H1 (cell line): Measurements from ENCODE around the gene EVPL. TPM values are rescaled to one million over a fixed set of nuclear protein-coding genes. Genes with fewer than 3 reads are reported as not detected.
A peak's percentile ranks its signal among the peaks of the same experiment; 100 is the strongest.

ENCODE experiments used
- CTCF ChIA-PET: fragments of 300-600 bp; sonication (Branson Sonifier 250); formaldehyde crosslinking; loops from one replicate; lab custom pipeline; 2021; ENCODE audit not compliant: partially characterized antibody; lab: Charles Lee
- POLR2A ChIA-PET: fragments of 300-600 bp; sonication (Branson Sonifier 250); formaldehyde crosslinking; loops from one replicate; lab custom pipeline; 2021; ENCODE audit warnings: inconsistent platforms; ENCODE audit not compliant: partially characterized antibody; lab: Charles Lee
- DNase-seq, 2 experiments: peaks; one replicate each; pipeline versions ENCODE4 v3.0.0 to v3.0.0-alpha.2; 2010 to 2022; ENCODE audit warnings: low spot score in 2 of 2, low read depth in 1 of 2, mixed read lengths in 1 of 2
- FAIRE-seq: peaks from 2 replicates; lab custom pipeline; 2011; peaks lifted over from hg19 to GRCh38; lab: Jason Lieb, UNC
- H2AFZ ChIP-seq: 2 replicates; pipeline ENCODE4 v1.8.1; 2012; ENCODE audit warnings: low read length, inconsistent platforms
- H2AK5ac ChIP-seq: 2 replicates; pipeline ENCODE4 v1.6.1; 2013; ENCODE audit warnings: low read depth, low read length
- H2BK120ac ChIP-seq: replicated peaks from 2 replicates; pipeline ENCODE3; 2013; ENCODE audit warnings: low read depth, low read length, inconsistent platforms
- H2BK12ac ChIP-seq: 2 replicates; pipeline ENCODE4 v1.6.1; 2013; ENCODE audit warnings: low read depth, low read length
- H2BK15ac ChIP-seq: 2 replicates; pipeline ENCODE4 v1.6.1; 2013; ENCODE audit warnings: low read length
- H2BK20ac ChIP-seq: 2 replicates; pipeline ENCODE4 v1.6.1; 2013; ENCODE audit warnings: low read length
- H2BK5ac ChIP-seq: 2 replicates; pipeline ENCODE4 v1.6.1; 2013; ENCODE audit warnings: low read depth, low read length
- H3K14ac ChIP-seq: 2 replicates; pipeline ENCODE4 v1.6.1; 2013; ENCODE audit warnings: inconsistent platforms; ENCODE audit not compliant: insufficient read length
- H3K18ac ChIP-seq: 2 replicates; pipeline ENCODE4 v1.6.1; 2013; ENCODE audit warnings: low read length; ENCODE audit errors: extremely low read depth
- H3K23ac ChIP-seq: 2 replicates; pipeline ENCODE4 v1.6.1; 2013; ENCODE audit warnings: inconsistent platforms; ENCODE audit not compliant: insufficient read length
- H3K23me2 ChIP-seq: 2 replicates; pipeline ENCODE4 v1.6.1; 2013; ENCODE audit warnings: low read depth, low read length
- H3K27ac ChIP-seq: 2 replicates; pipeline ENCODE4 v1.6.1; 2011; ENCODE audit warnings: low read depth, low read length, inconsistent platforms
- H3K27me3 ChIP-seq, 4 experiments: replicated peaks in 1 of 4; 1 replicate in 1 of 4; 2 replicates in 3 of 4; pipeline versions ENCODE4 v1.6.1 to v1.8.1; 2011 to 2013; ENCODE audit warnings: low read length in 3 of 4, mild to moderate bottlenecking in 3 of 4, inconsistent platforms in 2 of 4, mixed read lengths in 2 of 4, moderate library complexity in 1 of 4; ENCODE audit not compliant: control insufficient read depth in 3 of 4, insufficient read depth in 3 of 4; ENCODE audit errors: extremely low read depth in 1 of 4
- H3K36me3 ChIP-seq, 4 experiments: 2 replicates each; pipeline versions ENCODE4 v1.6.1 to v1.8.1; 2011 to 2013; ENCODE audit warnings: mild to moderate bottlenecking in 4 of 4, low read length in 3 of 4, moderate library complexity in 2 of 4, control low read depth in 1 of 4, inconsistent platforms in 1 of 4; ENCODE audit not compliant: insufficient read depth in 4 of 4, control insufficient read depth in 2 of 4
- H3K4ac ChIP-seq: replicated peaks from 2 replicates; pipeline ENCODE3; 2013; ENCODE audit warnings: low read length, low read depth, mixed read lengths, inconsistent platforms; ENCODE audit not compliant: insufficient read length
- H3K4me1 ChIP-seq, 4 experiments: replicated peaks in 1 of 4; 1 replicate in 1 of 4; 2 replicates in 3 of 4; pipeline versions ENCODE4 v1.6.1 to v1.8.1; 2011 to 2013; ENCODE audit warnings: low read length in 3 of 4, inconsistent platforms in 2 of 4, mixed read lengths in 1 of 4; ENCODE audit not compliant: insufficient read depth in 4 of 4, control insufficient read depth in 3 of 4
- H3K4me2 ChIP-seq, 2 experiments: 2 replicates each; pipeline versions ENCODE4 v1.6.1 to v1.8.1; 2011 to 2013; ENCODE audit warnings: low read depth in 2 of 2, low read length in 2 of 2, control low read depth in 1 of 2, inconsistent platforms in 1 of 2, mild to moderate bottlenecking in 1 of 2; ENCODE audit not compliant: insufficient read depth in 1 of 2
- H3K4me3 ChIP-seq, 4 experiments: fragments of 200-600, 300-600 bp in 1 of 4; sonication (generic), shearing (Covaris generic), sonication (Bioruptor Twin) in 1 of 4; 2 replicates each; pipeline versions ENCODE4 v1.5.1 to v1.8.1; 2011 to 2016; ENCODE audit warnings: low read length in 4 of 4, low read depth in 3 of 4, control low read depth in 2 of 4, inconsistent platforms in 2 of 4, mild to moderate bottlenecking in 2 of 4, mixed read lengths in 1 of 4, moderate library complexity in 1 of 4; ENCODE audit not compliant: insufficient read depth in 2 of 4; ENCODE audit errors: extremely low read depth in 1 of 4
- H3K56ac ChIP-seq: replicated peaks from 2 replicates; pipeline ENCODE3; 2013; ENCODE audit warnings: low read depth, mild to moderate bottlenecking, mixed read lengths, low read length, inconsistent platforms; ENCODE audit not compliant: insufficient read length
- H3K79me1 ChIP-seq: 2 replicates; pipeline ENCODE4 v1.6.1; 2013; ENCODE audit warnings: low read depth, low read length, control low read depth
- H3K79me2 ChIP-seq, 2 experiments: 2 replicates each; pipeline versions ENCODE4 v1.6.1 to v1.8.1; 2012 to 2013; ENCODE audit warnings: low read length in 2 of 2, mild to moderate bottlenecking in 2 of 2, inconsistent platforms in 1 of 2; ENCODE audit not compliant: insufficient read depth in 2 of 2, control insufficient read depth in 1 of 2
- H3K9ac ChIP-seq, 4 experiments: replicated peaks in 1 of 4; 1 replicate in 1 of 4; 2 replicates in 3 of 4; pipeline versions ENCODE4 v1.6.1 to v1.8.1; 2011 to 2013; ENCODE audit warnings: low read depth in 3 of 4, low read length in 3 of 4, control low read depth in 2 of 4, mild to moderate bottlenecking in 2 of 4, moderate library complexity in 2 of 4, inconsistent platforms in 1 of 4; ENCODE audit errors: extremely low read depth in 1 of 4
- H3K9me3 ChIP-seq, 2 experiments: 2 replicates each; pipeline versions ENCODE4 v1.6.1 to v1.8.1; 2012 to 2013; ENCODE audit warnings: mild to moderate bottlenecking in 2 of 2, moderate library complexity in 2 of 2, control low read depth in 1 of 2, inconsistent platforms in 1 of 2, low read depth in 1 of 2, low read length in 1 of 2, mixed read lengths in 1 of 2; ENCODE audit not compliant: insufficient read depth in 2 of 2
- H4K20me1 ChIP-seq, 2 experiments: replicated peaks in 1 of 2; 2 replicates each; pipeline versions ENCODE3 to v1.8.1; 2011 to 2013; ENCODE audit warnings: inconsistent platforms in 2 of 2, low read length in 2 of 2, mild to moderate bottlenecking in 1 of 2; ENCODE audit not compliant: insufficient read depth in 2 of 2, control insufficient read depth in 1 of 2
- H4K5ac ChIP-seq: 2 replicates; pipeline ENCODE4 v1.6.1; 2013; ENCODE audit warnings: low read length, low read depth, mixed read lengths, inconsistent platforms; ENCODE audit not compliant: insufficient read length
- H4K8ac ChIP-seq: 2 replicates; pipeline ENCODE4 v1.8.0; 2013; ENCODE audit warnings: mild to moderate bottlenecking, moderate library complexity, low read length, inconsistent platforms; ENCODE audit not compliant: insufficient read depth; ENCODE audit errors: extremely low read depth
- H4K91ac ChIP-seq: replicated peaks from 2 replicates; pipeline ENCODE3; 2013; ENCODE audit warnings: low read length, mixed read lengths, inconsistent platforms; ENCODE audit not compliant: insufficient read length
- ATF2 ChIP-seq: IDR thresholded peaks from 2 replicates; pipeline ENCODE4 v1.6.1; 2012; ENCODE audit warnings: low read length, inconsistent platforms
- CBX5 ChIP-seq: fragments of 300-800, 300-1000 bp; sonication (generic); IDR thresholded peaks from 2 replicates; pipeline ENCODE4 v1.7.1; 2016; ENCODE audit warnings: antibody characterized with exemption, low read length, low read depth
- CEBPB ChIP-seq: IDR thresholded peaks from 2 replicates; pipeline ENCODE4 v1.6.1; 2012; ENCODE audit warnings: low read depth, low read length
- JUN ChIP-seq: IDR thresholded peaks from 2 replicates; pipeline ENCODE4 v1.6.1; 2011; ENCODE audit warnings: low read depth, mild to moderate bottlenecking, improper control_type of control experiment, low read length
- NANOG ChIP-seq: IDR thresholded peaks from 2 replicates; pipeline ENCODE4 v1.6.1; 2011; ENCODE audit warnings: low read length, low read depth, mild to moderate bottlenecking, inconsistent platforms; ENCODE audit not compliant: insufficient read depth, poor library complexity, severe bottlenecking
- SIN3A ChIP-seq, 2 experiments: IDR thresholded peaks in 1 of 2; conservative IDR thresholded peaks in 1 of 2; 2 replicates each; pipeline ENCODE4 v1.6.1; 2011 to 2012; ENCODE audit warnings: low read length in 2 of 2, improper control_type of control experiment in 1 of 2, low read depth in 1 of 2, mild to moderate bottlenecking in 1 of 2
- whole genome bisulfite sequencing, 2 experiments: shearing (Covaris generic) in 1 of 2; methylation state at CpG; one replicate each; pipeline versions ENCODE4 v1.1.6 to v1.1.7; 2013 to 2015; ENCODE audit warnings: low lambda C conversion rate in 2 of 2, mixed read lengths in 2 of 2, inconsistent platforms in 1 of 2, low coverage in 1 of 2, missing lambda C conversion rate in 1 of 2; ENCODE audit not compliant: insufficient replicate concordance in 2 of 2, insufficient coverage in 1 of 2, insufficient read length in 1 of 2; ENCODE audit errors: extremely low coverage in 1 of 2, missing lambda C conversion rate in 1 of 2; 5-methylcytosine and 5-hydroxymethylcytosine counted together
- long read RNA-seq, 2 experiments: library from RNA in 1 of 2; library from capped mRNA in 1 of 2; stranded (forward); transcript quantifications; one replicate each; pipeline ENCODE4 v2.0.0, GENCODE V29; 2021; ENCODE audit warnings: inconsistent platforms in 1 of 2
- polyA minus RNA-seq, 3 experiments: library from RNA; depleted of rRNA, polyadenylated mRNA; stranded (reverse); fragments of >200 nt; gene quantifications; 1 replicate in 2 of 3; 2 replicates in 1 of 3; pipeline ENCODE4 v1.2.3, GENCODE V29; 2011
- polyA plus RNA-seq, 7 experiments: library from polyadenylated mRNA; depleted of rRNA in 3 of 7; stranded (reverse) in 5 of 7; unstranded in 2 of 7; fragments of >200 nt in 5 of 7; fragments of 200-250 nt in 2 of 7; gene quantifications; 1 replicate in 5 of 7; 2 replicates in 1 of 7; 4 replicates in 1 of 7; pipeline versions ENCODE4 v1.2.1 to v1.2.3, GENCODE V29; 2011 to 2013; ENCODE audit warnings: missing spikeins in 2 of 7, mixed read lengths in 2 of 7
- total RNA-seq: library from RNA; stranded (reverse); fragmentation: NEBNext Ultra II Directional; extraction: Animal tissue kit (Norgen Biotek cat#: 25700); gene quantifications from 2 replicates; pipeline ENCODE4 v1.2.1, GENCODE V29; 2021
- TF ChIP-seq, protein P1 (sequence below): IDR thresholded peaks from 2 replicates; pipeline ENCODE4 v1.6.1; 2011; ENCODE audit warnings: low read depth, mild to moderate bottlenecking, low read length; ENCODE audit not compliant: insufficient read depth

EVPL gene
- 0.75 and 0.99 TPM in 2 replicates for total RNA-seq
- polyA plus RNA-seq (2011; rRNA removed) = 0.20 and 0.35 TPM in 2 replicates
- polyA plus RNA-seq (2011; cell fraction: cytosol; rRNA removed) = 0.25 TPM
- polyA plus RNA-seq (2011; cell fraction: nucleus; rRNA removed) = 0.98 TPM
- 0.30 to 0.69 TPM (median 0.51 TPM) in 4 replicates for polyA plus RNA-seq (2012, experiment 1 of 2)
- polyA plus RNA-seq (2012, experiment 2 of 2) = 0.20 TPM
- polyA plus RNA-seq (2013, experiment 1 of 2) = 0.55 TPM
- 0.40 TPM for polyA plus RNA-seq (2013, experiment 2 of 2)
- 0.06 and 0.12 TPM in 2 replicates for polyA minus RNA-seq (2011; rRNA and poly(A)+ RNA removed)
- polyA minus RNA-seq (2011; cell fraction: cytosol; rRNA and poly(A)+ RNA removed) = 0.88 TPM
- 0.30 TPM for polyA minus RNA-seq (2011; cell fraction: nucleus; rRNA and poly(A)+ RNA removed)
- long read RNA-seq, experiment 1 = 0 reads
- long read RNA-seq, experiment 2 = 0 reads

DNA sequence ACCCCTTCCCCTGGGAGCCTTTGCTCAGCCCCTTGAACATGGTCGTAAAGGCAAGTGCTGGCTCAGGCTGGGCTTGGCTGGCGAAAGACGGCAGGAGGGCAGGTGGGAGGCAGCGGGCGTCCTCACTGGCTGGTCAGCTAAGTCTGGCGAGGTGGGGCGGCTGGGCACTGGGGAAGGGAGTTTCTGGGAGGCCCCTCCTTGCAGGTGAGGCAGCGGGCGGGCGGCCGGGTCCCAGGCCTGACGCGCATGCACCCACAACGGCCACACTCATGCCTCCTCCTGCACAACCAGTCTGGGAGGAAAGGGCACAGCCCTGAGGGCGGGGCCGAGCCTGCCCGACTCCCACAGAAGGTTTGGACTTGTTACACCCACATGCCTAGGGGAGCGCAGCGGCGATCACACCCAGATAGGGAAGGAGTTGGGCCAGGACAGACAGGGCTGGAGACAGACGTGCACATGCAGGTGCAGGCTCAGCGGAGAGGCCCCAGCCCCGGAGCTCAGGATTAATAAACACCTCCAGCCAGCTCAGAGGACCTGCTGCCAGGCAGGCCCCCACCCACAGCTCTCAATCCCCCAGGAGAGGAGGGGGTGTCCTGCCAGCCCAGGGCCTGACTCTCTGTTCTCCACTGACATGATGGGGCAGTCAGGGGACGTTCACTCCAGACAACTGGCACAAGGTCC, at the start of gene EVPL:
Gene EVPL, minus strand, starts transcription at position 148 of the 681 bp plus-strand sequence. Its CDS starts 108 bp downstream, at position 40.
- H3K9ac ChIP-seq = no peak within 1 kb of the TSS
- H3K56ac ChIP-seq = no peak within 1 kb of the TSS
- no peak within 1 kb of the TSS for H3K14ac ChIP-seq
- no peak within 1 kb of the TSS for H2BK20ac ChIP-seq
- no peaks in the 10 kb centered on the region for H3K9me3 ChIP-seq
- H2BK120ac ChIP-seq = no peak within 1 kb of the TSS
- H2BK12ac ChIP-seq = peak within 1 kb of the TSS; percentile 60; the same call in 1 of the 2 replicates
- no peak within 1 kb of the TSS for H3K4ac ChIP-seq
- no peak within 1 kb of the TSS for H2BK5ac ChIP-seq
- peak within 1 kb of the TSS; percentile 13; the same call in 1 of the 2 replicates for H3K18ac ChIP-seq
- no peak within 1 kb of the TSS for H3K4me2 ChIP-seq
- no peaks in the 10 kb centered on the region for H3K79me2 ChIP-seq
- no peak within 1 kb of the TSS for H4K5ac ChIP-seq
- H2AK5ac ChIP-seq = peak within 1 kb of the TSS; percentile 15; the same call in 1 of the 2 replicates
- DNase-seq (no peak), FAIRE-seq (no peak)
- H3K27ac ChIP-seq = no peak within 1 kb of the TSS
- H4K20me1 ChIP-seq = no peaks in the 10 kb centered on the region
- no peaks in the 10 kb centered on the region for H3K27me3 ChIP-seq
- H3K23ac ChIP-seq = no peak within 1 kb of the TSS
- no peaks in the 10 kb centered on the region for H3K36me3 ChIP-seq
- no peaks in the 10 kb centered on the region for H3K23me2 ChIP-seq
- peaks cover 0 to 12% (median 4%) of the 10 kb centered on the region in 4 experiments; a peak in 6 of 7 replicates for H3K4me1 ChIP-seq
- no peak within 1 kb of the TSS for H3K4me3 ChIP-seq
- ChIA-PET POLR2A (interaction anchor here (0.7 kb wide), 1 partner anchor 15 kb away, joined by 5 read pairs; no protein-coding TSS in a partner anchor), CTCF (interaction anchor here (13.7 kb wide), 1 partner anchor 19 kb away, joined by 229 read pairs; the partner anchor contains the start of gene CDK3)
- H2BK15ac ChIP-seq = peak within 1 kb of the TSS; percentile 88; the same call in 1 of the 2 replicates
- H2AFZ ChIP-seq = no peak within 1 kb of the TSS
- no peak within 1 kb of the TSS; the same call in none of the 2 replicates for H4K8ac ChIP-seq
- H3K79me1 ChIP-seq = no peaks in the 10 kb centered on the region
- WGBS, 2 experiments = 78% methylated on average over 17 of the region's 24 CpGs; no CpG with 5 or more reads in 1 of the 2 experiments
- H4K91ac ChIP-seq = no peak within 1 kb of the TSS
- TF ChIP-seq NANOG (no peak), ATF2 (no peak), CBX5 (no peak), JUN (no peak), SIN3A (conservative IDR thresholded peaks at IDR 0.05 in 1 of 2, IDR thresholded peaks at IDR 0.05 in 1 of 2; ENCODE audit: low read depth in 1 of 2, low read length in 2 of 2) (no peak), CEBPB (no peak)
- TF ChIP-seq, protein P1, sequence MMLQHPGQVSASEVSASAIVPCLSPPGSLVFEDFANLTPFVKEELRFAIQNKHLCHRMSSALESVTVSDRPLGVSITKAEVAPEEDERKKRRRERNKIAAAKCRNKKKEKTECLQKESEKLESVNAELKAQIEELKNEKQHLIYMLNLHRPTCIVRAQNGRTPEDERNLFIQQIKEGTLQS = no peak
